Mesendoderm (in vitro differentiated cells): Measurements from ENCODE around the gene ACAP1.

Experiments used
- DNase-seq: peaks from one replicate; pipeline ENCODE4 v3.0.0; 2013
- H2AK5ac ChIP-seq: 2 replicates; pipeline ENCODE4 v1.6.1; 2013; ENCODE audit warnings: low read length, inconsistent platforms
- H2BK120ac ChIP-seq: 2 replicates; pipeline ENCODE4 v1.6.1; 2013; ENCODE audit warnings: low read depth, mild to moderate bottlenecking, low read length, moderate library complexity, mixed read lengths
- H2BK15ac ChIP-seq: replicated peaks from 2 replicates; pipeline ENCODE4 v1.6.1; 2013; ENCODE audit warnings: low read depth, mild to moderate bottlenecking, moderate library complexity
- H2BK5ac ChIP-seq: 2 replicates; pipeline ENCODE4 v1.6.1; 2013; ENCODE audit warnings: low read length, inconsistent platforms
- H3K18ac ChIP-seq: 2 replicates; pipeline ENCODE4 v1.6.1; 2013; ENCODE audit warnings: mild to moderate bottlenecking, low read length, mixed read lengths
- H3K23ac ChIP-seq: one replicate; pipeline ENCODE4 v1.6.1; 2013; ENCODE audit warnings: low read length
- H3K27ac ChIP-seq: 2 replicates; pipeline ENCODE4 v1.5.1; 2013; ENCODE audit warnings: low read depth, mild to moderate bottlenecking, inconsistent platforms, low read length, moderate library complexity
- H3K27me3 ChIP-seq: 2 replicates; pipeline ENCODE4 v1.6.1; 2013; ENCODE audit warnings: low read length, control low read depth, mild to moderate bottlenecking, inconsistent platforms; ENCODE audit not compliant: insufficient read depth, poor library complexity
- H3K36me3 ChIP-seq: 2 replicates; pipeline ENCODE4 v1.6.1; 2013; ENCODE audit warnings: low read length, inconsistent platforms; ENCODE audit not compliant: control insufficient read depth, insufficient read depth
- H3K4ac ChIP-seq: one replicate; pipeline ENCODE4 v1.6.1; 2013; ENCODE audit warnings: low read depth, mild to moderate bottlenecking, low read length, moderate library complexity
- H3K4me1 ChIP-seq: 2 replicates; pipeline ENCODE4 v1.6.1; 2013; ENCODE audit warnings: low read depth, low read length, inconsistent platforms; ENCODE audit not compliant: control insufficient read depth
- H3K4me2 ChIP-seq: 2 replicates; pipeline ENCODE4 v1.6.1; 2013; ENCODE audit warnings: low read length
- H3K4me3 ChIP-seq: 2 replicates; pipeline ENCODE4 v1.5.1; 2013; ENCODE audit warnings: mild to moderate bottlenecking, low read length
- H3K56ac ChIP-seq: one replicate; pipeline ENCODE4 v1.6.1; 2013; ENCODE audit warnings: low read length
- H3K79me1 ChIP-seq: 2 replicates; pipeline ENCODE4 v1.6.1; 2013; ENCODE audit warnings: low read length, inconsistent platforms
- H3K79me2 ChIP-seq: 2 replicates; pipeline ENCODE4 v1.6.1; 2013; ENCODE audit warnings: mild to moderate bottlenecking, low read length; ENCODE audit not compliant: control insufficient read depth, insufficient read depth
- H3K9ac ChIP-seq: 2 replicates; pipeline ENCODE4 v1.6.1; 2013; ENCODE audit warnings: low read length, inconsistent platforms
- H4K5ac ChIP-seq: one replicate; pipeline ENCODE4 v1.6.1; 2013; ENCODE audit warnings: low read length
- H4K8ac ChIP-seq: one replicate; pipeline ENCODE4 v1.6.1; 2013; ENCODE audit warnings: low read depth, mild to moderate bottlenecking, control low read depth, low read length, moderate library complexity
- WGBS: extraction: QIAGEN DNeasy Blood & Tissue Kit; methylation state at CpG from one replicate; pipeline ENCODE4 v1.1.7; 2013; ENCODE audit warnings: low lambda C conversion rate, missing lambda C conversion rate; ENCODE audit not compliant: insufficient coverage; ENCODE audit errors: extremely low coverage; 5-methylcytosine and 5-hydroxymethylcytosine counted together

Gene ACAP1

GRCh38 chr17:7347630-7348477 lies 11.5 kb downstream of the ACAP1 start:
- no peak overlapping the region for H2BK120ac ChIP-seq
- no peak overlapping the region for H3K9ac ChIP-seq
- H3K27ac ChIP-seq = no peak overlapping the region
- no peak overlapping the region for H3K4ac ChIP-seq
- no peak overlapping the region for H2AK5ac ChIP-seq
- H3K4me3 ChIP-seq = no peak overlapping the region
- no peak overlapping the region for H3K18ac ChIP-seq
- no peak overlapping the region for H3K23ac ChIP-seq
- H2BK15ac ChIP-seq = no peak overlapping the region
- no peaks in the 10 kb centered on the region for H3K27me3 ChIP-seq
- no peak overlapping the region for H4K8ac ChIP-seq
- H3K79me1 ChIP-seq = no peaks in the 10 kb centered on the region
- H3K4me2 ChIP-seq = no peak overlapping the region
- H3K36me3 ChIP-seq = no peaks in the 10 kb centered on the region
- no peak overlapping the region for H3K56ac ChIP-seq
- no peak overlapping the region for H4K5ac ChIP-seq
- no peak overlapping the region for H2BK5ac ChIP-seq
- no peaks in the 10 kb centered on the region for H3K79me2 ChIP-seq
- no CpG with 5 or more reads among the region's 19 CpGs for WGBS
- no peak for DNase-seq
- H3K4me1 ChIP-seq = peaks cover 7% of the 10 kb centered on the region

GRCh38 chr17:7348478-7349242 lies 12.3 kb downstream of the ACAP1 start:
- H2BK120ac ChIP-seq = no peak overlapping the region
- H3K4me3 ChIP-seq = no peak overlapping the region
- H3K27me3 ChIP-seq = no peaks in the 10 kb centered on the region
- H3K18ac ChIP-seq = no peak overlapping the region
- DNase-seq = no peak
- H2BK15ac ChIP-seq = no peak overlapping the region
- H3K23ac ChIP-seq = no peak overlapping the region
- no peaks in the 10 kb centered on the region for H3K79me2 ChIP-seq
- H3K4me1 ChIP-seq = peaks cover 7% of the 10 kb centered on the region
- no peak overlapping the region for H4K8ac ChIP-seq
- no peak overlapping the region for H4K5ac ChIP-seq
- H2AK5ac ChIP-seq = no peak overlapping the region
- H3K4ac ChIP-seq = no peak overlapping the region
- H3K79me1 ChIP-seq = no peaks in the 10 kb centered on the region
- no peak overlapping the region for H3K27ac ChIP-seq
- no peak overlapping the region for H3K4me2 ChIP-seq
- no peak overlapping the region for H2BK5ac ChIP-seq
- peak overlapping the region; percentile 6 for H3K9ac ChIP-seq
- no peak overlapping the region for H3K56ac ChIP-seq
- H3K36me3 ChIP-seq = no peaks in the 10 kb centered on the region
- no CpG with 5 or more reads among the region's 19 CpGs for WGBS

- Histone ChIP-seq H3K56ac (peak within 1 kb of the TSS; percentile 96), H2BK15ac (no peak within 1 kb of the TSS), H3K4me1 (peaks cover 7% of the 10 kb centered on the region), H3K79me1 (no peaks in the 10 kb centered on the region), H4K8ac (peak within 1 kb of the TSS; percentile 58), H3K79me2 (no peaks in the 10 kb centered on the region), H2AK5ac (peak within 1 kb of the TSS; percentile 45), H2BK5ac (peak within 1 kb of the TSS; percentile 87), H3K9ac (peak within 1 kb of the TSS; percentile 94), H3K27ac (peak within 1 kb of the TSS; percentile 97), H3K27me3 (no peaks in the 10 kb centered on the region), H3K23ac (peak within 1 kb of the TSS; percentile 98), H2BK120ac (no peak within 1 kb of the TSS), H3K36me3 (no peaks in the 10 kb centered on the region), H3K4ac (peak within 1 kb of the TSS; percentile 23), H4K5ac (no peak within 1 kb of the TSS), H3K18ac (peak within 1 kb of the TSS; percentile 78), H3K4me3 (peak within 1 kb of the TSS; percentile 69), H3K4me2 (peak within 1 kb of the TSS; percentile 79)
- peak; percentile 94 for DNase-seq
- no CpG with 5 or more reads among the region's 91 CpGs for WGBS
Measured at GRCh38 chr17:7351665-7352502, 15.6 kb downstream of the ACAP1 start, which contains the start of gene KCTD11. TSS of gene KCTD11 (plus strand) at chr17:7352162.

DNA sequence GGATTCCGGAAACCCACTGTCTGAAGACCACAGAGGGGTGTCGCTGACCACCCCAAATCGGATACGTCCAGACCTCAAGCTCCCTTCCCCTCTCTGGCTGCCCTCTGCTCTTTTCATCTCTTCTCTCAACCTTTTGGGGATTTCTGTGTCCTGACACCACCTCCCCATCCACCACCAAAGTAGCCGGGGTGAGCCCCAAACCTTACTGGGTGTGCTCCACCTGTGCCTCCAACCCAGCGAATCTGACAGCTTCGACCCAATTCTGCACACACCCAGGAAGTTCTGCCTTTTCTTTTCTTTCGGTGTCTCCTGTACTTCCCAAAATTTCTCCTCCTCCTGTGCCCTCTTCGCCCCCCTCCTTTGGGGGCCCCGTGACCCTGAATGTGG lies 16.2 kb downstream of the ACAP1 start:
- no peak for DNase-seq
- Histone ChIP-seq H2BK120ac (no peak overlapping the region), H4K8ac (no peak overlapping the region), H3K9ac (peak overlapping the region; percentile 87), H3K4me1 (peaks cover 7% of the 10 kb centered on the region), H3K56ac (peak overlapping the region; percentile 87), H2BK15ac (no peak overlapping the region), H3K36me3 (no peaks in the 10 kb centered on the region), H3K27ac (peak overlapping the region; percentile 97), H3K4me3 (peak overlapping the region; percentile 51), H3K79me1 (no peaks in the 10 kb centered on the region), H2AK5ac (no peak overlapping the region), H3K79me2 (no peaks in the 10 kb centered on the region), H3K23ac (no peak overlapping the region), H3K27me3 (no peaks in the 10 kb centered on the region), H4K5ac (no peak overlapping the region), H3K4me2 (peak overlapping the region; percentile 79), H3K4ac (no peak overlapping the region), H3K18ac (peak overlapping the region; percentile 78), H2BK5ac (no peak overlapping the region)
- no CpG with 5 or more reads among the region's 10 CpGs for whole genome bisulfite sequencing

GRCh38 chr17:7352910-7353635 lies 16.7 kb downstream of the ACAP1 start:
- DNase-seq = no peak

More at GRCh38 chr17:7352910-7353635, 16.7 kb downstream of the ACAP1 start:
- H3K79me1 ChIP-seq = no peaks in the 10 kb centered on the region
- no peak overlapping the region for H3K23ac ChIP-seq
- no peaks in the 10 kb centered on the region for H3K79me2 ChIP-seq
- H3K4me1 ChIP-seq = peaks cover 7% of the 10 kb centered on the region
- H3K27ac ChIP-seq = no peak overlapping the region
- no peak overlapping the region for H2BK5ac ChIP-seq
- H4K5ac ChIP-seq = no peak overlapping the region
- no peaks in the 10 kb centered on the region for H3K36me3 ChIP-seq
- no CpG with 5 or more reads among the region's 37 CpGs for WGBS
- H3K4me2 ChIP-seq = no peak overlapping the region
- no peak overlapping the region for H3K4me3 ChIP-seq
- H3K9ac ChIP-seq = no peak overlapping the region
- no peak overlapping the region for H3K18ac ChIP-seq
- no peaks in the 10 kb centered on the region for H3K27me3 ChIP-seq
- H2AK5ac ChIP-seq = no peak overlapping the region
- H2BK120ac ChIP-seq = no peak overlapping the region
- no peak overlapping the region for H2BK15ac ChIP-seq
- H3K56ac ChIP-seq = peak overlapping the region; percentile 49
- H3K4ac ChIP-seq = no peak overlapping the region
- no peak overlapping the region for H4K8ac ChIP-seq
